B cell (primary cell): Measurements from ENCODE around the gene P3H4. TPM values are rescaled to one million over a fixed set of nuclear protein-coding genes. Genes with fewer than 3 reads are reported as not detected.

Experiments
- ATAC-seq: fragments of 200-7000 bp; cut with Tn5 transposase; one replicate; pipeline ENCODE4 v1.10.0; 2021; ENCODE audit warnings: low read depth, mild to moderate bottlenecking, moderate number of reproducible peaks, moderate library complexity
- CTCF ChIA-PET: fragments of 350-600 bp; sonication (Branson Sonifier 250); formaldehyde crosslinking; loops from one replicate; lab custom pipeline; 2021; ENCODE audit warnings: antibody characterized with exemption, inconsistent platforms; lab: Charles Lee
- POLR2A ChIA-PET: fragments of 350-600 bp; sonication (Branson Sonifier 250); formaldehyde crosslinking; loops from one replicate; lab custom pipeline; 2021; ENCODE audit warnings: antibody characterized with exemption; lab: Charles Lee
- DNase-seq: peaks from one replicate; pipeline ENCODE4 v3.0.0; 2013
- H2AFZ ChIP-seq: 2 replicates; pipeline ENCODE4 v1.6.1; 2012; ENCODE audit warnings: mild to moderate bottlenecking, low read depth, low read length; ENCODE audit not compliant: insufficient read depth, poor library complexity, severe bottlenecking
- H3K27ac ChIP-seq, 2 donors: 1 replicate in 1 of 2; 2 replicates in 1 of 2; pipeline ENCODE4 v1.5.1; 2012 to 2013; ENCODE audit warnings: low read length in 2 of 2, mild to moderate bottlenecking in 2 of 2, moderate library complexity in 1 of 2
- H3K27me3 ChIP-seq, 4 experiments: fragments of 200-600 bp in 1 of 4; sonication (generic) in 1 of 4; replicated peaks in 1 of 4; 1 replicate in 2 of 4; 2 replicates in 2 of 4; pipeline versions ENCODE4 v1.6.1 to v1.7.0; 2013 to 2016; ENCODE audit warnings: low read length in 3 of 4, mild to moderate bottlenecking in 2 of 4, mixed read lengths in 1 of 4, moderate library complexity in 1 of 4; ENCODE audit not compliant: insufficient read depth in 4 of 4, control insufficient read depth in 3 of 4; ENCODE audit errors: control extremely low read depth in 1 of 4
- H3K36me3 ChIP-seq, 2 experiments: replicated peaks in 1 of 2; 1 replicate in 1 of 2; 2 replicates in 1 of 2; pipeline versions ENCODE4 v1.6.1 to v1.7.1; 2013; ENCODE audit warnings: low read length in 1 of 2; ENCODE audit not compliant: insufficient read depth in 2 of 2, control insufficient read depth in 1 of 2; ENCODE audit errors: control extremely low read depth in 1 of 2, extremely low read depth in 1 of 2
- H3K4me1 ChIP-seq, 2 donors: fragments of 200-600 bp in 1 of 2; sonication (generic) in 1 of 2; 1 replicate in 1 of 2; 2 replicates in 1 of 2; pipeline versions ENCODE4 v1.5.1 to v1.6.1; 2013 to 2017; ENCODE audit warnings: low read length in 2 of 2; ENCODE audit not compliant: control insufficient read depth in 2 of 2, insufficient read depth in 2 of 2
- H3K4me2 ChIP-seq: replicated peaks from 2 replicates; pipeline ENCODE3; 2012; ENCODE audit warnings: mild to moderate bottlenecking, low read depth, low read length; ENCODE audit not compliant: poor library complexity, severe bottlenecking
- H3K4me3 ChIP-seq, 5 experiments: fragments of 200-600 bp in 1 of 5; sonication (generic) in 1 of 5; 1 replicate in 3 of 5; 2 replicates in 2 of 5; pipeline versions ENCODE4 v1.5.1 to v1.7.0; 2011 to 2016; ENCODE audit warnings: low read length in 4 of 5, mild to moderate bottlenecking in 4 of 5, low read depth in 2 of 5, control low read depth in 1 of 5, moderate library complexity in 1 of 5; ENCODE audit not compliant: insufficient read depth in 1 of 5; ENCODE audit errors: control extremely low read depth in 1 of 5, extremely low read depth in 1 of 5
- H3K79me2 ChIP-seq: fragments of 200-600 bp; sonication (generic); one replicate; pipeline ENCODE4 v1.6.0; 2016; ENCODE audit warnings: low read length; ENCODE audit not compliant: control insufficient read depth, insufficient read depth
- H3K9ac ChIP-seq: fragments of 200-600 bp; sonication (generic); 2 replicates; pipeline ENCODE4 v1.6.1; 2017; ENCODE audit warnings: mild to moderate bottlenecking, low read length, moderate library complexity
- H3K9me3 ChIP-seq, 3 donors: one replicate each; pipeline versions ENCODE4 v1.6.1 to v1.7.1; 2013; ENCODE audit warnings: low read length in 2 of 3; ENCODE audit not compliant: control insufficient read depth in 2 of 3, insufficient read depth in 1 of 3; ENCODE audit errors: control extremely low read depth in 1 of 3
- H4K20me1 ChIP-seq: 2 replicates; pipeline ENCODE4 v1.6.0; 2012; ENCODE audit warnings: mild to moderate bottlenecking, low read length; ENCODE audit not compliant: insufficient read depth, control insufficient read depth, poor library complexity, severe bottlenecking
- H3K27ac Mint-ChIP-seq: one replicate; pipeline ENCODE4 v1.8.0; 2021; ENCODE audit warnings: mixed read lengths
- H3K27me3 Mint-ChIP-seq: one replicate; pipeline ENCODE4 v1.8.0; 2021; ENCODE audit warnings: mixed read lengths
- H3K4me1 Mint-ChIP-seq: one replicate; pipeline ENCODE4 v1.8.0; 2021; ENCODE audit warnings: mixed read lengths
- H3K4me3 Mint-ChIP-seq: one replicate; pipeline ENCODE4 v1.8.0; 2021; ENCODE audit warnings: mixed read lengths
- H3K9me3 Mint-ChIP-seq: one replicate; pipeline ENCODE4 v1.8.0; 2022; ENCODE audit warnings: mixed read lengths; ENCODE audit not compliant: insufficient read depth
- EZH2 ChIP-seq: IDR thresholded peaks from 2 replicates; pipeline ENCODE4 v1.6.1; 2012; ENCODE audit warnings: borderline replicate concordance, low read depth, mild to moderate bottlenecking, moderate library complexity, low read length; ENCODE audit not compliant: insufficient read depth, poor library complexity, severe bottlenecking
- WGBS: methylation state at CpG from one replicate; pipeline ENCODE4 v1.1.5; 2013; ENCODE audit warnings: missing lambda C conversion rate; ENCODE audit not compliant: insufficient coverage; 5-methylcytosine and 5-hydroxymethylcytosine counted together
- intact Hi-C: fragments of 100-400 bp; cut with micrococcal nuclease; formaldehyde crosslinking; loops from one replicate; pipeline ENCODE4 v1.10.0; 2022
- polyA plus RNA-seq: library from polyadenylated mRNA; depleted of rRNA; stranded (reverse); fragments of >200 nt; gene quantifications from 2 replicates; pipeline ENCODE4 v1.2.3, GENCODE V29; 2012
- total RNA-seq, 2 donors: library from RNA; stranded (reverse); fragments of 120-200 nt in 1 of 2; gene quantifications; 1 replicate in 1 of 2; 2 replicates in 1 of 2; pipeline versions ENCODE4 v1.2.3 to v1.2.4, GENCODE V29; 2013 to 2022
- TF ChIP-seq, protein P1 (sequence below): fragments of 200-600 bp; IDR thresholded peaks from one replicate; pipeline ENCODE4 v1.8.0; 2022; ENCODE audit warnings: antibody characterized with exemption, mild to moderate bottlenecking

Gene P3H4
- total and polyA plus RNA-seq, 2 donors (not counting 1 experiment from before 2014, with no cell fraction given), result 1.3 to 2.8 TPM

DNA sequence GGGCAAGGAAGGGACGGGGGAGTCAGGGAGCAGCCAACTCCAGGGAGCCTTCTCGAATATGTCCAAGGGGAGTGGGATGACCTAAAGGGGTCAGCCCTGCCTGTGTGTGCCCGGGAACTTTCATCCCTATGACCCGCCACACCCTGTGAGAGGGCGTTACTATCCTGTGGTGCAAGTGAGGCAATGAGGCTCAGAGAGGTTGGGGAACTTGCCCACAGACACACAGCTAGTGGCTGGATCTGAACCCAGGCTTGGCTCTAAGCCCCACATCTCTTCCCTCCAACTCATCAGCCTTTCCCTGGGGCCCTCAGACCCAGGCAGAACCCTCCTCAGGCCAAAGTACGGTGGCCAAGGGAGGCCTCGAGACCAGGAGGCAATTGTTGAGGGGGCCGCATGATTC lies 48.4 kb downstream of the P3H4 start:
- no peak overlapping the region for H3K4me3 ChIP-seq
- intact Hi-C loops, result no loop called here
- H4K20me1 ChIP-seq, result no peaks in the 10 kb centered on the region
- no peak overlapping the region for H3K9ac ChIP-seq
- WGBS, result 96% methylated on average over 8 of the region's 8 CpGs
- no peak overlapping the region for H3K4me3 Mint-ChIP-seq
- H3K36me3 ChIP-seq, result peaks cover 0 to 67% of the 10 kb centered on the region in 2 experiments
- H3K9me3 ChIP-seq, result no peaks in the 10 kb centered on the region
- CTCF ChIA-PET, result no interaction called here
- DNase-seq (no peak), ATAC-seq (no peak)
- no peaks in the 10 kb centered on the region for H3K79me2 ChIP-seq
- peaks cover 18% of the 10 kb centered on the region for H3K4me1 Mint-ChIP-seq
- H3K27ac ChIP-seq, result no peak overlapping the region
- POLR2A ChIA-PET, result no interaction called here
- H3K27ac Mint-ChIP-seq, result no peak overlapping the region
- no peaks in the 10 kb centered on the region for H3K27me3 ChIP-seq
- peaks cover 4 to 16% of the 10 kb centered on the region in 2 donors for H3K4me1 ChIP-seq
- no peaks in the 10 kb centered on the region for H3K27me3 Mint-ChIP-seq
- no peaks in the 10 kb centered on the region for H3K9me3 Mint-ChIP-seq
- no peak overlapping the region for H3K4me2 ChIP-seq
- no peak overlapping the region for H2AFZ ChIP-seq
- TF ChIP-seq EZH2, result no peak

DNA sequence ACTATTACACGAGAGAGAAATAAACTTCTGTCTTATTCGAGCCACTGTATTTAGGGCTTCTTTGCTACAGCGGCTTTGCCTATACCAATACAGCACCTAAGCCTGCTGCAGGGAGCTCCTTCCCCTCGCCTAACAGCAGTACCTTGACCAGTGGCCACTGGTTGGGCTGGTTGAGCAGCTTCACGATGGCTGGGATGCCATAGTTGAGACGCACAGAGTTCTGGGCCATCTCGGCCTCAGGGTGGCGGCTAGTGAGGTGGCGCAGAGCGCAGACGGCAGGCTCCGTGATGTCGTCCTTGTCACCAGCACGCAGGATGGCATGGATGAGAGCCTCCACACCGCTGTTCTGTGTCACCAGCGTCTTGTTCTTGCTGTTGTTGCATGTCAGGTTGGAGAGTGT lies 48.9 kb downstream of the P3H4 start:
- no peaks in the 10 kb centered on the region for H4K20me1 ChIP-seq
- H3K79me2 ChIP-seq, result no peaks in the 10 kb centered on the region
- Mint-ChIP-seq H3K4me1 (peaks cover 18% of the 10 kb centered on the region), H3K27me3 (no peaks in the 10 kb centered on the region), H3K27ac (no peak overlapping the region), H3K4me3 (no peak overlapping the region), H3K9me3 (no peaks in the 10 kb centered on the region)
- no peak overlapping the region for H3K27ac ChIP-seq
- TF ChIP-seq, protein P1, sequence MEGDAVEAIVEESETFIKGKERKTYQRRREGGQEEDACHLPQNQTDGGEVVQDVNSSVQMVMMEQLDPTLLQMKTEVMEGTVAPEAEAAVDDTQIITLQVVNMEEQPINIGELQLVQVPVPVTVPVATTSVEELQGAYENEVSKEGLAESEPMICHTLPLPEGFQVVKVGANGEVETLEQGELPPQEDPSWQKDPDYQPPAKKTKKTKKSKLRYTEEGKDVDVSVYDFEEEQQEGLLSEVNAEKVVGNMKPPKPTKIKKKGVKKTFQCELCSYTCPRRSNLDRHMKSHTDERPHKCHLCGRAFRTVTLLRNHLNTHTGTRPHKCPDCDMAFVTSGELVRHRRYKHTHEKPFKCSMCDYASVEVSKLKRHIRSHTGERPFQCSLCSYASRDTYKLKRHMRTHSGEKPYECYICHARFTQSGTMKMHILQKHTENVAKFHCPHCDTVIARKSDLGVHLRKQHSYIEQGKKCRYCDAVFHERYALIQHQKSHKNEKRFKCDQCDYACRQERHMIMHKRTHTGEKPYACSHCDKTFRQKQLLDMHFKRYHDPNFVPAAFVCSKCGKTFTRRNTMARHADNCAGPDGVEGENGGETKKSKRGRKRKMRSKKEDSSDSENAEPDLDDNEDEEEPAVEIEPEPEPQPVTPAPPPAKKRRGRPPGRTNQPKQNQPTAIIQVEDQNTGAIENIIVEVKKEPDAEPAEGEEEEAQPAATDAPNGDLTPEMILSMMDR, result no peak
- TF ChIP-seq EZH2, result no peak
- intact Hi-C loops, result no loop called here
- H3K27me3 ChIP-seq, result no peaks in the 10 kb centered on the region
- ATAC-seq (no peak), DNase-seq (no peak)
- H3K36me3 ChIP-seq, result peaks cover 0 to 71% of the 10 kb centered on the region in 2 experiments
- no peak overlapping the region for H2AFZ ChIP-seq
- no peaks in the 10 kb centered on the region for H3K9me3 ChIP-seq
- no peak overlapping the region for H3K4me2 ChIP-seq
- H3K4me1 ChIP-seq, result peaks cover 4 to 16% of the 10 kb centered on the region in 2 donors
- no peak overlapping the region for H3K9ac ChIP-seq
- no peak overlapping the region for H3K4me3 ChIP-seq
- 97% methylated on average over 14 of the region's 16 CpGs for WGBS
- POLR2A ChIA-PET, result no interaction called here
- CTCF ChIA-PET, result interaction anchor here (1.0 kb wide), 1 partner anchor 22 kb away, joined by 3 read pairs; no protein-coding TSS in a partner anchor
